HCT116 (cell line): ENCODE data around the gene POLN.

Experiments used
- CBX3 ChIP-seq: IDR thresholded peaks from 2 replicates; pipeline ENCODE4 v1.6.1; 2012; ENCODE audit warnings: low read depth
- ELF1 ChIP-seq: IDR thresholded peaks from 2 replicates; pipeline ENCODE4 v1.6.1; 2012; ENCODE audit warnings: low read depth, borderline replicate concordance
- EZH2 ChIP-seq: fragments of 200-600 bp; sonication (generic); IDR thresholded peaks from 2 replicates; pipeline ENCODE4 v1.6.1; 2017; ENCODE audit warnings: antibody characterized with exemption, mixed run types
- EZH2phosphoT487 ChIP-seq: fragments of 200-600 bp; IDR thresholded peaks from 2 replicates; pipeline ENCODE4 v1.6.1; 2018; ENCODE audit warnings: antibody characterized with exemption, borderline replicate concordance
- MAX ChIP-seq: IDR thresholded peaks from 2 replicates; pipeline ENCODE4 v1.6.1; 2012
- POLR2A ChIP-seq: IDR thresholded peaks from 2 replicates; pipeline ENCODE4 v1.7.0; 2011; ENCODE audit warnings: borderline replicate concordance; ENCODE audit not compliant: insufficient read depth, insufficient read length; ENCODE audit errors: extremely low read depth
- POLR2AphosphoS5 ChIP-seq: IDR thresholded peaks from 2 replicates; pipeline ENCODE4 v1.6.1; 2011; ENCODE audit warnings: mild to moderate bottlenecking, low read depth, low read length, moderate library complexity
- SP1 ChIP-seq: IDR thresholded peaks from 2 replicates; pipeline ENCODE4 v1.6.1; 2012; ENCODE audit warnings: low read depth
- ZBTB33 ChIP-seq: IDR thresholded peaks from 2 replicates; pipeline ENCODE4 v1.6.1; 2011; ENCODE audit warnings: mild to moderate bottlenecking, low read length, moderate library complexity; ENCODE audit not compliant: insufficient replicate concordance; ENCODE audit errors: extremely low read depth
- ZFX ChIP-seq: fragments of 450-650 bp; IDR thresholded peaks from 2 replicates; pipeline ENCODE4 v1.6.1; 2017
- ZNF274 ChIP-seq: fragments of 200-500 bp; sonication (Bioruptor generic); IDR thresholded peaks from 2 replicates; pipeline ENCODE4 v1.6.1; 2014; ENCODE audit warnings: mild to moderate bottlenecking, low read depth, low read length, inconsistent platforms
- TF ChIP-seq, protein P1 (sequence below), 3 experiments: fragments of 200-600 bp in 1 of 3; sonication (generic) in 1 of 3; IDR thresholded peaks in 2 of 3; conservative IDR thresholded peaks in 1 of 3; 2 replicates each; pipeline ENCODE4 v1.5.1; 2012 to 2017; ENCODE audit warnings: low read depth in 2 of 3, low read length in 2 of 3, antibody characterized with exemption in 1 of 3, borderline replicate concordance in 1 of 3, control low read depth in 1 of 3, mild to moderate bottlenecking in 1 of 3, mixed read lengths in 1 of 3, mixed run types in 1 of 3, moderate library complexity in 1 of 3; ENCODE audit not compliant: insufficient read depth in 1 of 3
- TF ChIP-seq, protein P2 (sequence below): IDR thresholded peaks from 2 replicates; pipeline ENCODE4 v1.6.1; 2012
- TF ChIP-seq, protein P3 (sequence below): IDR thresholded peaks from 2 replicates; pipeline ENCODE4 v1.6.1; 2012; ENCODE audit warnings: low read depth

DNA sequence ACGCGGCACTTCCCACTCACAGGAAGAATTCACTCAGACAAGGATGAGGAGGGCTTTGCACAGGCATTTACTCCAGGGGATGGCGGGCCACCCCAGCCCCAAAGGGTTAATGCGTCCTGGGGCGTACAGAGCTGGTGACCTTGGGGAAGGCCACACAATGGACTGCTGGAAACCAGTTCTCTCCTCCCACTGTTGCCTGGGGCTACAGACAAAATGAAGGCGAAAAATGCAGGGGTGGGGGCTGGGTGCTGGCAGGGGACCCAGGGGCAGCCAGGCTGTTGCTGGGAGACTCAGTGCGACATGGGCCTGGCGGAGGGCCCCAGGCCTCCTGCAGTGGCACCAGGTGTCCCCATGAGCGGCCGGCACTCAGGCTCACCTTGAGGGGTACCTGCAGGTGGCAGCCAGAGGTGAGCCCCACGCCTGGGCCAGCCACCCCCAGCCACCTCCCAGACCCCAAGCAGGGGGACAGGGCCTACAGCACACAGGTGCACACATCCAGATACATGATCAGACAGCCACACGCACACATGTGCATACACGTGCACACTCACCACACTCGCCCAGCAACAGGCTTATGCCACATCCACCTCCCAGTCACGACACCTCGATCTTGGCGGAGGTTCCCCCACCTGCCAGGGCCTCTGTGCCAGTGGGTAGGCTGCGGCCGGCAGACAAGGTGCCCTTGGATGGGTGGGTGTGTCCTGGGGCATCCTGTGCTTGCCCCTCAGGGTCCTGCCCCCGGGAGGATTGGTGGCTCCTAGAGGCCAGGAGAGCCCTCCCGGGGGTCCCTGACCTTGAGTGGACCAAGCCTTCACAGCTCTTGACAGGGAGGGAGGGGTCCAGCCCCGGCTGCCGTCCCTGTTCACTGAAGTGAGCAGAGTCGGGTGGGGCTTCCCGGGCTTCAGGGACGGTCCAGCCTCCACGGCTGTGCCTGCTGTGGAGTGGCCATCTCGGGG lies 169.7 kb downstream of the POLN start:
- TF ChIP-seq POLR2A (no peak), ZFX (no peak), EZH2 (no peak), POLR2AphosphoS5 (no peak), MAX (no peak), ELF1 (no peak), ZNF274 (no peak), CBX3 (no peak), EZH2phosphoT487 (no peak), ZBTB33 (no peak), SP1 (no peak)
- TF ChIP-seq, protein P1, sequence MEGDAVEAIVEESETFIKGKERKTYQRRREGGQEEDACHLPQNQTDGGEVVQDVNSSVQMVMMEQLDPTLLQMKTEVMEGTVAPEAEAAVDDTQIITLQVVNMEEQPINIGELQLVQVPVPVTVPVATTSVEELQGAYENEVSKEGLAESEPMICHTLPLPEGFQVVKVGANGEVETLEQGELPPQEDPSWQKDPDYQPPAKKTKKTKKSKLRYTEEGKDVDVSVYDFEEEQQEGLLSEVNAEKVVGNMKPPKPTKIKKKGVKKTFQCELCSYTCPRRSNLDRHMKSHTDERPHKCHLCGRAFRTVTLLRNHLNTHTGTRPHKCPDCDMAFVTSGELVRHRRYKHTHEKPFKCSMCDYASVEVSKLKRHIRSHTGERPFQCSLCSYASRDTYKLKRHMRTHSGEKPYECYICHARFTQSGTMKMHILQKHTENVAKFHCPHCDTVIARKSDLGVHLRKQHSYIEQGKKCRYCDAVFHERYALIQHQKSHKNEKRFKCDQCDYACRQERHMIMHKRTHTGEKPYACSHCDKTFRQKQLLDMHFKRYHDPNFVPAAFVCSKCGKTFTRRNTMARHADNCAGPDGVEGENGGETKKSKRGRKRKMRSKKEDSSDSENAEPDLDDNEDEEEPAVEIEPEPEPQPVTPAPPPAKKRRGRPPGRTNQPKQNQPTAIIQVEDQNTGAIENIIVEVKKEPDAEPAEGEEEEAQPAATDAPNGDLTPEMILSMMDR (IDR thresholded peaks at IDR 0.05 in 2 of 3, conservative IDR thresholded peaks at IDR 0.05 in 1 of 3; ENCODE audit: borderline replicate concordance in 1 of 3, insufficient read depth in 1 of 3, low read depth in 2 of 3, low read length in 2 of 3) = no peak
- TF ChIP-seq, protein P2, sequence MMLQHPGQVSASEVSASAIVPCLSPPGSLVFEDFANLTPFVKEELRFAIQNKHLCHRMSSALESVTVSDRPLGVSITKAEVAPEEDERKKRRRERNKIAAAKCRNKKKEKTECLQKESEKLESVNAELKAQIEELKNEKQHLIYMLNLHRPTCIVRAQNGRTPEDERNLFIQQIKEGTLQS = no peak
- TF ChIP-seq, protein P3, sequence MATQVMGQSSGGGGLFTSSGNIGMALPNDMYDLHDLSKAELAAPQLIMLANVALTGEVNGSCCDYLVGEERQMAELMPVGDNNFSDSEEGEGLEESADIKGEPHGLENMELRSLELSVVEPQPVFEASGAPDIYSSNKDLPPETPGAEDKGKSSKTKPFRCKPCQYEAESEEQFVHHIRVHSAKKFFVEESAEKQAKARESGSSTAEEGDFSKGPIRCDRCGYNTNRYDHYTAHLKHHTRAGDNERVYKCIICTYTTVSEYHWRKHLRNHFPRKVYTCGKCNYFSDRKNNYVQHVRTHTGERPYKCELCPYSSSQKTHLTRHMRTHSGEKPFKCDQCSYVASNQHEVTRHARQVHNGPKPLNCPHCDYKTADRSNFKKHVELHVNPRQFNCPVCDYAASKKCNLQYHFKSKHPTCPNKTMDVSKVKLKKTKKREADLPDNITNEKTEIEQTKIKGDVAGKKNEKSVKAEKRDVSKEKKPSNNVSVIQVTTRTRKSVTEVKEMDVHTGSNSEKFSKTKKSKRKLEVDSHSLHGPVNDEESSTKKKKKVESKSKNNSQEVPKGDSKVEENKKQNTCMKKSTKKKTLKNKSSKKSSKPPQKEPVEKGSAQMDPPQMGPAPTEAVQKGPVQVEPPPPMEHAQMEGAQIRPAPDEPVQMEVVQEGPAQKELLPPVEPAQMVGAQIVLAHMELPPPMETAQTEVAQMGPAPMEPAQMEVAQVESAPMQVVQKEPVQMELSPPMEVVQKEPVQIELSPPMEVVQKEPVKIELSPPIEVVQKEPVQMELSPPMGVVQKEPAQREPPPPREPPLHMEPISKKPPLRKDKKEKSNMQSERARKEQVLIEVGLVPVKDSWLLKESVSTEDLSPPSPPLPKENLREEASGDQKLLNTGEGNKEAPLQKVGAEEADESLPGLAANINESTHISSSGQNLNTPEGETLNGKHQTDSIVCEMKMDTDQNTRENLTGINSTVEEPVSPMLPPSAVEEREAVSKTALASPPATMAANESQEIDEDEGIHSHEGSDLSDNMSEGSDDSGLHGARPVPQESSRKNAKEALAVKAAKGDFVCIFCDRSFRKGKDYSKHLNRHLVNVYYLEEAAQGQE = no peak
